GM12872 (cell line): Measurements from ENCODE around the gene CCNQ.

Source experiments
- CTCF ChIP-seq: IDR thresholded peaks from 3 replicates; pipeline ENCODE4 v1.5.1; 2011; ENCODE audit warnings: low read depth, mild to moderate bottlenecking, low read length, moderate library complexity; ENCODE audit not compliant: insufficient read depth

CCNQ gene

DNA sequence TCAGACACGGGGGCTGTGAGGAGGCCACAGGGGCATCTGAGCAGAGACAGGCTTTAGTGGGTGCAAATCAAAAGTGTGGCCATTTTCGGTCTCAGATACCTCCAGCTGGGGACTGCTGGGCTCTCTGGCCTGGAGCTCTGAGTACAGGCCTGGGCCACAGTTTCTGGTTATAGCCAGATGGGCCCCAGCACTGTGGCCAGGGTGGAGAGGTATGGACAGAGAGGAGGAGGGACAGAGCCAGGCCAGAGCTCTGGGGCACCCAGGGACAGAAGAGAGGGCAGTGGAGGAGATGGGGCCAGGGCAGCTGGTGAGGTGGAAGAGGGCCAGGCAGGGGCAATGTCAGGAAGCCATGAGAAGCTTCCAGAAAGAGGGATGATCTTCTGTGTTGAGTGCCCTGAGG is 20.1 kb downstream of the CCNQ start:
- no peak for TF ChIP-seq CTCF

DNA sequence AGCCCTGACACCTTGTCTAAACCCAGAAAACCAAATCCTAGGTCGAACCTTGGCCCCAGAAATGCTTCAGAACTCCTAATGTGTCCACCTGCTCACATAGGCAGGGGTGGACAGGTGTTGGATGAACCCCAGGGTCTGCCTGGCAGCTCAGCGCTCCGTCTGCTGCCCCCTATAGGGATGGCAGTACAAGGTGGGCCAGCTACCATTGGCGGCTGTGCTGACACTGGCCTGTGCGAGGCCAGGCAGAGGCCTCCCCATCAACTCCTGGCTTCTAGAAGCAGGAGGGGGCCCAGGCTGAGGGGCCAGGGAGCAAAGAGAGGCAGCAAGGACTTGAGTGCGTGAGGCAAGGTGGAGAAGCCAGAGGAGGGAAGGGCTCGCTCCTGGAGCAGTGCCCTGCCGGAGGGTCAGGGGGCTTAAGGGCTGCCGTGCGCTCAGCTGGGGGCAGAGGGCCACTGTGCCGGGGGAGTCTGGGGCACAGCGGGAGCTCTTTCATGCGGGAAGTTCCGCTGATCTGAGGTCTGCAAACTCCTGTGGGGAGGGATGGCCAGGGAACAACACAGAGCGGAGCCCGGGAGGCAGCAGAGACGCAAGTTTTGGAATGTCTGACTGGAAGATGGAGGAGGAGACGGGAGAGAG is 20.6 kb downstream of the CCNQ start:
- no peak; the same call in 2 of the 3 replicates for TF ChIP-seq CTCF

GRCh38 chrX:153576961-153577360 is 22.0 kb downstream of the CCNQ start:
- TF ChIP-seq CTCF: no peak

- TF ChIP-seq CTCF: no peak
These were observed 22.6 kb downstream of the CCNQ start for GRCh38 chrX:153576239-153576870.

DNA sequence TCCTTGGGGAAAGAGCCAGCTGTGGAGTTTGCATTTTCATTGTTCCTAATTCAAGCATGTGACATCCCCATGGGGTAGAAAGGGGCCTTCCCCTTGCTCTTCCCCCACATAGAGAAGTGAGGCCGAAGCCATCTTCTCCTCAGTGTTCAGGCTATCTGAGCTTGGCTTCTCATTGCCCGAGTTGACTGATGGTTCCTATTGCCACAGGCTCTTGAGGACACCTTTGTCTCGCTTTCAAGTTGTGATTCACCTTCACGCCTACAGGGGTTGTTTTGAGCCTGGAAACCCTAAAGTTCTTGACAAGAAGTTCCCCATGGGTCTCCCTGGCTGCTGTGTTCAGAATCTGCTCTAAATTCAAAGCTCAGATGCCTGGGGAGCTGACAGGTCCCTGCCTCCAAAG is 25.0 kb downstream of the CCNQ start:
- no peak; the same call in 2 of the 3 replicates for TF ChIP-seq CTCF

DNA sequence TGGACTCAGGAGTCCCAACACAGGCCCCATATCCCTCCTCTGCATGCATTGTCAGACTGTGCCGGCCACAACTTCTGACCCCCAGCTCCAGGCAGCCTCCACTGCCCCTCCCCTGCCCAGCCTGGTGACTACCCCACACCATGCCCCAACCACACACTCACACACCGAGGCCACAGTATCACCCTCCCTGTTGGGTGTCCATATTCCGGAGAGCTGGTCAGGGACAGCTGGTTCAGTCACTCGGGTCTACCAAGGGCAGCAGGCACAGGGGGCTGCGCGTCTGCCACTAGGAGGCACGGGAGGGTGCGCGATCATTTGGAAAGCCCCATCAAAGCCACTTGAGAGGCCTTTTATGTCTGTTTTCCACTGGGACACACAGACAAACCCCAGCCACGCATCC is 26.3 kb downstream of the CCNQ start:
- TF ChIP-seq CTCF: no peak

- no peak for TF ChIP-seq CTCF
These were observed 27.4 kb downstream of the CCNQ start for GRCh38 chrX:153571534-153571908.

GRCh38 chrX:153569475-153569874 is 29.5 kb downstream of the CCNQ start:
- TF ChIP-seq CTCF: no peak
